Measurements from ENCODE around the gene PEX7.

- no peak for TF ChIP-seq CTCF (IDR thresholded peaks at IDR 0.05)
- TF ChIP-seq POLR2A (IDR thresholded peaks at IDR 0.05): no peak
Measured at GRCh38 chr6:136864676-136865075, 42.3 kb downstream of the PEX7 start.

Data from vagina (tissue), 2 donors.